HG03520 (cell line): Measurements from ENCODE around the gene OPRM1.
A peak's percentile ranks its signal among the peaks of the same experiment; 100 is the strongest.
"Not testable (repeated sequence)": the region's sequence is repeated elsewhere in the genome, so short reads cannot be mapped to it uniquely, and the experiment has no call there.

Experiments used
- ATAC-seq: cut with Tn5 transposase; IDR thresholded peaks from one replicate; pipeline ENCODE4 v1.9.1; 2021; ENCODE audit warnings: mild to moderate bottlenecking, moderate library complexity; ENCODE audit not compliant: unreplicated experiment

Gene OPRM1

DNA sequence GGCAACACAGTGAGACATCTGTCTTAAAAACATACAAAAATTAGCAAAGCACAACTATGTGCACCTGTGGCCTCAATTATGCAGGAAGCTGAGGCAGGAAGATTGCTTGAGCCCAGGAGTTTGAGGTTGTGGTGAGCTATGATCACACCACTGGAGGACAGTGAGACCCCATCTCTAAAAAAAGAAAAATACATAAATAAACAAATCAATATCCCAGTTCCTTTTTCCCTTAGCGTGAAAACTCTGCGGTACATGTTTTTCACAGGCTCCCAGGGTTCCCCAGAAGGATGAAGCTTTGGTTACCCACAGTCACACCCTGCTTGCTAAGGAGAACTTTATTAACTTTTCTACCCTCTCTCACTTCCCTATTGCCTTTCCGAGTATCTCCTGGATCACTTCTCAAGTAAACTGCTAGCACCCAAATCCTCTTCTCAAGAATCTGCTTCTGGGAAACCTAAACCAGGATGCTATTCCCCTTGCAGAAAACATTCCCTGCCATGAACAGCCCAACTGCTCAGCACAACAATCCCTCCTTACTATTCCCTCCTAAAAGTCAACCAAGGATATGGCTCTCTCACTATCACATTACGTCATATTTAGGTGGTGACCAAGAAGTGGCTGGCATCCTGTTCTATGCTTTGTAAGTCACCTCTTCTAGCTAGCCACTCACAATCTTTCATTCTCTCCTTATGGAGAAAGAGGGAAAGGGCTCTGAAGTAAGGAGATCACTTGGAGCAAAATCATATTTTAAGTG lies 195.2 kb downstream of the OPRM1 start:
- peak; percentile 37 for ATAC-seq

GRCh38 chr6:154236646-154237301 lies 197.7 kb downstream of the OPRM1 start:
- ATAC-seq: no peak

- no peak for ATAC-seq
Observed at GRCh38 chr6:154238831-154239230, 199.8 kb downstream of the OPRM1 start.

- no peak for ATAC-seq
Observed at GRCh38 chr6:154239392-154239791, 200.4 kb downstream of the OPRM1 start.

DNA sequence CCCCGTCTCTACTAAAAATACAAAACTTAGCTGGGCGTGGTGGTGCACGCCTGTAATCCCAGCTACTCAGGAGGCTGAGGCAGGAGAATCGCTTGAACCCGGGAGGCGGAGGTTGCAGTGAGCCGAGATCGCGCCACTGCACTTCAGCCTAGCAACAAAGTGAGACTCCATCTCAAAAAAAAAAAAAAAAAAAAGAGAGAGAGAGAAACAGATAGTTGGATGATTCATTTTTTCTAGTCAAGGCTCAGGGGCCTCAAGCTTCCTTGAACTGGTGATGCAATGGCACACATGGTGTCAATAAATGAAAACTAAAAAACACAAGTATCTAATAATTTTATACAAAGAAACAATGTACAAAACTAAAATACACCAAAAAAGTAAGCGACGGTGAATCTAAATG lies 202.0 kb downstream of the OPRM1 start:
- not testable (repeated sequence) for ATAC-seq

DNA sequence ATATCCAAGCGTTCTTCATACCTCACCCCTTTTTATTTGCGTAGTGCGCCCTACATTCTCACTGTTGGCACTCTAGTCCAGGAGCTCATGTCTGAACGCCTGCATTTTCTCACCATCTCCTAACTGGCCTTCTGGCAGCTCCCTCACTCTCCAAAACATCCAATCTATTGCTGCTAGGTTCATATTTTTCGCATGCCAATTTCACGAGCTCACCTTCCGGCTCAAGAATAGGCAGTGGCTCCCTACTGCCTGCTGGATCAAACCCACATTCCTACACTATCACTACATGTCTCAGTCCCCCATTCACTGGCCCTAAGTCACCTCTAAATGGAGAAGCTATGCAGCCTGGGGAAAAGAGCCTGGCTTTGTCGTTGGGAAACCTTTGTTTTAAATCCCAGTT lies 202.5 kb downstream of the OPRM1 start:
- ATAC-seq: no peak

- ATAC-seq: no peak
Observed at GRCh38 chr6:154242617-154243357, 203.7 kb downstream of the OPRM1 start.

- ATAC-seq: no peak
Observed at GRCh38 chr6:154243793-154244750, 205.0 kb downstream of the OPRM1 start.

GRCh38 chr6:154245506-154245905 lies 206.5 kb downstream of the OPRM1 start:
- no peak for ATAC-seq

DNA sequence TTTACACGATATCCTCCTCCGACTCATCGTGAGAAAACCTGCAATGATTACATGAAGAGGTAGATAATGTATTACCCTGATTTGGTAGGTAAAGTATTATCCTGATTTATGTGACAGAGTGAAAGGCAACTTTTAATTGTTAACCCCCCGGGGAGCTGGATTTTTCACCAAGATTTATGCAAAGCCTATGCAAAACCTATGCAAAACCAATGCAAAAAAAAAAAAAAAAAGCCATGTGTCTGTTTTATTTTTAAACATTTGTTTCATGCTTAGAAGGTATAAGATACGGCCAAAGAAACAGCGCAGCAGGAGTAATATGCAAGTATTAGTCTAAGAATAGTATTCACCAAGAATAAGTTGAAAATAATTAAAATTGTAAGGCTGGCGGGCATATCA lies 207.7 kb downstream of the OPRM1 start:
- no peak for ATAC-seq

DNA sequence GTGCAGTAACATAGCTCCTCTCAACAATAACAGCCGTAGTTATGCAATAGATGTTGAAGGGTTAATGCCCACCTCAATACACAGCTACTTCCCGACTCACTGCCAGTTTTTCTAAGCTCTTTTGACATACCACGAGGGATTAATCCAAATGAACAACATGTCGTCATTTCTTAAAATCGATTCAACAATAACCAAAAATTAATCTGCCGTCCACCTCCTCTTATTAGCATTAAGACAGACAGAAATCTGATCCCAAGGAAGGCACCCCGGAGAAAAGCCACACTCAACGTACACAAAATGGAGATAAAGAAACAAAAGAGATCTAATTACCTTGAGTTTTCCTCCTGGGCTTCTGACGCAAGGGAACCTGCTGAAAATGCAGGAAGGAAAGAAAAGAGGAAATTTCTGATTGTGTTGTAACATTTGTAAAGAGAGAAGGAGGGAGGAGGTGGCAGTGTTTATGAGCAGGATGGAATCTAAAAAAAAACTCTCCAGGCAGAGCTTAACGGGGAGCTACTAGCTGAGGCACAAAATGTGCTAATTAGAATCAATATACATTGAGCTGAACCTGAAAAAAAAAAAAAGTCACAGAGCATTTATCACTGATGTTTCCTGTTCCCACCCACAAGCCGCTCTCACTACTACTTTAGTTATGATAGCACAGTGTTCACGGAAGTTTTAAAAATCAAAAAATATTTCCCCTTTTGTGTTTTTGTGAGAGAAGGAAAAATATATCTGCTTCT lies 208.2 kb downstream of the OPRM1 start:
- ATAC-seq: peak; percentile 30

DNA sequence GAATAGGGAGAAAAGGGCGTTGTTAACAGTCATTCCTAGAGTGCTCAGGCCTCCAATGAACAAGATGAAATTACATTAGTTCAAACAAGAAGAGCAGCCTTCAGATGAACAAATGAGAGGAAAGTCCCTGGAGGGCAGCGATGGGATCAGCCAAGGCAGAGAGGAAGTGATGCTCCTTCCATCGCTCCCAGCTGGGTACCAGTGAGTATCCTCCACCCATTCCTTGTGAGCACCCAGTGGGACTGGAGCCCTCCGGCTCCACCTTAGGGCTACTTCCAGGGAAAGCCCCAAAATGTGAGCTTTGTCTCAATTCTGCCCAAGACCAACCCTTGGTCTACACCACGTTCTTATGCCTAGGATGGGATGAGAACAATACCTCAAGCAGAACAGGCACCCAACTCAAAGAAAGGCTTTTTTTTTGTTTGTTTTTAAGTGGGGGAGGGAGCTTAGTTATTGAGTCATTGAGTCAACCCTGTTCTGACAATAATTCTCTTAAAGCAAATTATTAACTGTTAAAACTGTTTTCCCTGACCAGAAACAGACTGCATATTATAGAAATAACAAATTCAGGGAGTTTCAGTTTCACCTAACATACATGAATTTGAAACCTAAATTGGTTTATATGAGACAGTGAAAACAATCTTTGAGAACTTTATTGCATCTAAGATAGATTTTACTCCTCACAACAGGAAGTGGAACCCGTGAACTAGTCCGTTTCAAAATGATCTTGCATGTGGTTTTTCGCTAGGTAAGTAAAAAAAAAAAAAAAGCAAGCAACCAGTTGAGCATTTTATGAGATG lies 210.7 kb downstream of the OPRM1 start:
- ATAC-seq: peak; percentile 70

DNA sequence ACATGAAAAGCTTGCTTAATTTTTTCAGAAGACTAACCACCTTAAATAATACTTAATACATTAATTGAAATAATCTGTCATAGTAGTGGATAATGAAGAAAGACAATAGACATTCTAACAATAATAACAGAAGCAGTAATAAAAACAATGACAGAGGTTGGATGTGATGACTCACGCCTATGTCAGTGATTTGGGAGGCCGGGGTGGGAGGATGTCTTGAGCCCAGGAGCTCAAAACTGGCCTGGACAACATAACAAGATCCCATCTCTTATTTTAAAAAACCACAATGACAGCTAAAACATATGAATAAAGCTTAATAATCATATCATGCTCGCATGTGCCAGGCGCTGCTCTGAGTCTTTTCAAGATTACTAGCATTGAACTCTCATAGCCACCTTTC lies 212.1 kb downstream of the OPRM1 start:
- no peak for ATAC-seq

DNA sequence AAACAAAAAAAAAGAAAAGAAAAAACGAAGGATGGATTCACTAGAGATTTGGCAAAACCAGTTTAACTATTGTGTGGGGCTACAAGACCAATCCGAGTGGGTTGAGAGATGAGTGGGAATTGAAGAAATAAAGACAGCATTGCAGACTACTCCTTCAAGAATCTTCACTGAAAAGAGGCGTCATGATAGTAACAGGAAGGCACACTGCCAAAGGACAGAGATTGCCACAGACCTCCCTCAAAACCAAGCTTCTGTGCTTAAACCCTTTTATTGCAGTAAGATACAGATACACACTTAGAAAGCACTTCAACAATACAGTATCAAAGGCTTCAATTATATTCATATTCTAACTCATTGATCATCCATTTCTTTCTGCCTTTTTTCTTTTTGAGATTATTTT lies 213.6 kb downstream of the OPRM1 start:
- no peak for ATAC-seq

- ATAC-seq: no peak
Observed at GRCh38 chr6:154257067-154257466, 218.0 kb downstream of the OPRM1 start.

GRCh38 chr6:154258064-154258757 lies 219.2 kb downstream of the OPRM1 start:
- peak; percentile 81 for ATAC-seq

- ATAC-seq: no peak
Observed at GRCh38 chr6:154261688-154262397, 222.8 kb downstream of the OPRM1 start.

DNA sequence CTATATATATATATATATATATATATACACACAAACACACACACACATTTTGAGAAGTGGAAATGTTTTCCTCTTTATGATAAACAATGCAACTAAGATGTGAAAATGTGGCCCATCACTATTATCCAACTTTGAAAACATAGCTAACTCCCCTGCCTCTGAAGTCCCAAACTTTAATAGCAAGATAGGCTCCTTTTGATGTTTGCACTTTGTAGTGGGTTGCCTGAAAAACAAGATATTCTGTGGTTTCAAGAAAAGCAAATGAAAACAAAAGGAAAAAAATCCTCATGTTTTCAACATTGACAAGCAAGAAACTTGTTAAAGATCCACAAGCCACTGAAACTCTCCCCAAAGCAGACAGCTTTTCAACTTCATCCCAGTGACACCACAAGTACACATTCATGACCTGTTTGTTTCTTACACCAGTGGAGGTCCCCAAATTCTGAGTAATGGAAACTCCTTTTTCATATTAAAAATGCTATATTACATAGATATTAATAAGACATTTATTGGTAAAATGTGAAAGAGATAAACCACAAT lies 227.6 kb downstream of the OPRM1 start:
- no peak for ATAC-seq
